ENCODE data around the gene PAFAH1B1.

Gene PAFAH1B1

DNA sequence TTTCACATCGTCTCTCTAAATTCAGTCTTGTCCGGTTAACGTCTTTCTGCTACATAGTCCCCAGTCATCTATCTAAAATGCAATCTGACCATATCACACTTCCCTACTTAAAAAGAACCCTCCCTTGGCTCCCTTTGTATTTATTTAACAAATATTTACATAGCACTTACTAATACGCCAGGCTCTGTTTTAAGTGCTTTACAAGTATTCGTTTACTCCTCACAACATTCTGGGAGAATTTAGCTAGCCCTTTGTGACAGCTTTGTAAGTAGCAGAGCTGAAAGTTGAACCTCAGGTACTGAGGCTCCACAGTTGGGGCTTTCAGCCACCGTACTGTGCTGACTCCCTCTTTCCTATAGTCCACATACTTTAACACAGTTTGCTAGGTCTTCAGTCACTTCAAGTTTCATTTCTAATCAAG lies 9.2 kb downstream of the PAFAH1B1 start:
- H3K36me3 ChIP-seq (ENCODE audit: control insufficient read depth, low read length), result peaks cover 39% of the 10 kb centered on the region
- peaks cover 100% of the 10 kb centered on the region for H3K79me2 ChIP-seq (ENCODE audit: control insufficient read depth, low read length)
- peaks cover 7% of the 10 kb centered on the region; the same call in 1 of the 2 replicates for H3F3A ChIP-seq (ENCODE audit: control insufficient read depth, insufficient read depth)
- TF ChIP-seq, protein P1, sequence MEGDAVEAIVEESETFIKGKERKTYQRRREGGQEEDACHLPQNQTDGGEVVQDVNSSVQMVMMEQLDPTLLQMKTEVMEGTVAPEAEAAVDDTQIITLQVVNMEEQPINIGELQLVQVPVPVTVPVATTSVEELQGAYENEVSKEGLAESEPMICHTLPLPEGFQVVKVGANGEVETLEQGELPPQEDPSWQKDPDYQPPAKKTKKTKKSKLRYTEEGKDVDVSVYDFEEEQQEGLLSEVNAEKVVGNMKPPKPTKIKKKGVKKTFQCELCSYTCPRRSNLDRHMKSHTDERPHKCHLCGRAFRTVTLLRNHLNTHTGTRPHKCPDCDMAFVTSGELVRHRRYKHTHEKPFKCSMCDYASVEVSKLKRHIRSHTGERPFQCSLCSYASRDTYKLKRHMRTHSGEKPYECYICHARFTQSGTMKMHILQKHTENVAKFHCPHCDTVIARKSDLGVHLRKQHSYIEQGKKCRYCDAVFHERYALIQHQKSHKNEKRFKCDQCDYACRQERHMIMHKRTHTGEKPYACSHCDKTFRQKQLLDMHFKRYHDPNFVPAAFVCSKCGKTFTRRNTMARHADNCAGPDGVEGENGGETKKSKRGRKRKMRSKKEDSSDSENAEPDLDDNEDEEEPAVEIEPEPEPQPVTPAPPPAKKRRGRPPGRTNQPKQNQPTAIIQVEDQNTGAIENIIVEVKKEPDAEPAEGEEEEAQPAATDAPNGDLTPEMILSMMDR (IDR thresholded peaks at IDR 0.05; ENCODE audit: low read depth, low read length, poor library complexity, severe bottlenecking), result no peak
- no peak for TF ChIP-seq EZH2phosphoT487 (IDR thresholded peaks at IDR 0.05; ENCODE audit: borderline replicate concordance, low read length)
- no peak overlapping the region for H3K27ac ChIP-seq (ENCODE audit: low read depth, low read length)
- peaks cover 35% of the 10 kb centered on the region for H4K20me1 ChIP-seq (ENCODE audit: control insufficient read depth, insufficient read depth, low read depth, low read length)
- peaks cover 47% of the 10 kb centered on the region for H3K4me1 ChIP-seq (ENCODE audit: control insufficient read depth, low read length)
- no peaks in the 10 kb centered on the region for H3K9me3 ChIP-seq (ENCODE audit: control insufficient read depth, insufficient read depth, low read length)
- no peak overlapping the region for H3K4me2 ChIP-seq (ENCODE audit: low read length)
- no peak overlapping the region for H3K4me3 ChIP-seq (ENCODE audit: low read length)
- no peaks in the 10 kb centered on the region for H3K27me3 ChIP-seq (ENCODE audit: control insufficient read depth, low read length)
- no peaks in the 10 kb centered on the region for H3K9me2 ChIP-seq (replicated peaks; ENCODE audit: control insufficient read depth, low read length)

- Histone ChIP-seq H3F3A (ENCODE audit: control insufficient read depth, insufficient read depth) (peaks cover 7% of the 10 kb centered on the region; the same call in 1 of the 2 replicates), H4K20me1 (ENCODE audit: control insufficient read depth, insufficient read depth, low read depth, low read length) (peaks cover 45% of the 10 kb centered on the region), H3K27ac (ENCODE audit: low read depth, low read length) (no peak overlapping the region), H3K27me3 (ENCODE audit: control insufficient read depth, low read length) (no peaks in the 10 kb centered on the region), H3K4me2 (ENCODE audit: low read length) (peak overlapping the region; percentile 12; the same call in 1 of the 2 replicates), H3K9me2 (replicated peaks; ENCODE audit: control insufficient read depth, low read length) (no peaks in the 10 kb centered on the region), H3K36me3 (ENCODE audit: control insufficient read depth, low read length) (peaks cover 44% of the 10 kb centered on the region), H3K9me3 (ENCODE audit: control insufficient read depth, insufficient read depth, low read length) (no peaks in the 10 kb centered on the region), H3K4me3 (ENCODE audit: low read length) (no peak overlapping the region), H3K4me1 (ENCODE audit: control insufficient read depth, low read length) (peaks cover 46% of the 10 kb centered on the region), H3K79me2 (ENCODE audit: control insufficient read depth, low read length) (peaks cover 100% of the 10 kb centered on the region)
- TF ChIP-seq, protein P1 (IDR thresholded peaks at IDR 0.05; ENCODE audit: low read depth, low read length, poor library complexity, severe bottlenecking), result no peak
- TF ChIP-seq EZH2phosphoT487 (IDR thresholded peaks at IDR 0.05; ENCODE audit: borderline replicate concordance, low read length), result no peak
Observed at GRCh38 chr17:2608350-2608913, 15.0 kb downstream of the PAFAH1B1 start.

DNA sequence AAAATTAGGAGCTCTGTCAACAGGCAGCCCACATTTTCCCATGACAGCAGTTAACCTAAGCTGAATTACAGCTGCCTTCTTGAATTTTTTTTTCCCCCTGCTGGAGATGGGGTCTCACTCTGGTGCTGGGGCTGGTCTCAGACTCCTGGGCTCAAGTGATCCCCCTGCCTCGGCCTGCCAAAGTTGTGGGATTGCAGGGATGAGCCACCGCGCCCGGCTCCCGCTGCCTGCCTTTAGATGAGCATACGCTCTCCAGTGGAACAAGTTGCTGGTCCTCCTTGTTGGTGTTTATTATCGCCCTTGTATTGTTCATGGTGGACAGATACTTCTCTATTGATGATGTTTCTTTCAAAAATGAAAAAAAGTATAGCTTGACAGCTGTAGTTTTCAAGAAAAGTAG lies 15.6 kb downstream of the PAFAH1B1 start:
- TF ChIP-seq, protein P1 (IDR thresholded peaks at IDR 0.05; ENCODE audit: low read depth, low read length, poor library complexity, severe bottlenecking), result no peak
- TF ChIP-seq EZH2phosphoT487 (IDR thresholded peaks at IDR 0.05; ENCODE audit: borderline replicate concordance, low read length), result no peak
- Histone ChIP-seq H3K79me2 (ENCODE audit: control insufficient read depth, low read length) (peaks cover 100% of the 10 kb centered on the region), H4K20me1 (ENCODE audit: control insufficient read depth, insufficient read depth, low read depth, low read length) (peaks cover 45% of the 10 kb centered on the region), H3K4me3 (ENCODE audit: low read length) (no peak overlapping the region), H3K4me2 (ENCODE audit: low read length) (no peak overlapping the region), H3K27me3 (ENCODE audit: control insufficient read depth, low read length) (no peaks in the 10 kb centered on the region), H3K9me3 (ENCODE audit: control insufficient read depth, insufficient read depth, low read length) (no peaks in the 10 kb centered on the region), H3K27ac (ENCODE audit: low read depth, low read length) (no peak overlapping the region), H3K4me1 (ENCODE audit: control insufficient read depth, low read length) (peaks cover 46% of the 10 kb centered on the region), H3F3A (ENCODE audit: control insufficient read depth, insufficient read depth) (peaks cover 7% of the 10 kb centered on the region; the same call in 1 of the 2 replicates), H3K9me2 (replicated peaks; ENCODE audit: control insufficient read depth, low read length) (no peaks in the 10 kb centered on the region), H3K36me3 (ENCODE audit: control insufficient read depth, low read length) (peaks cover 46% of the 10 kb centered on the region)

All from DOHH2 (cell line).